Esophagus muscularis mucosa (tissue), 4 donors: ENCODE data around the gene ZNF670. TPM values are rescaled to one million over a fixed set of nuclear protein-coding genes. Genes with fewer than 3 reads are reported as not detected.

Experiments
- DNase-seq: peaks from one replicate; pipeline ENCODE4 v3.0.0-alpha.2; 2017; ENCODE audit errors: extremely low spot score
- H3K27ac ChIP-seq, 4 donors: fragments of 200-600 bp; sonication (generic); replicated peaks in 1 of 4; 1 replicate in 3 of 4; 2 replicates in 1 of 4; pipeline ENCODE4 v1.5.1; 2016 to 2019; ENCODE audit warnings: mild to moderate bottlenecking in 1 of 4
- H3K27me3 ChIP-seq, 4 donors: fragments of 200-600 bp; sonication (generic); one replicate each; pipeline versions ENCODE4 v1.5.1 to v1.6.0; 2016 to 2019
- H3K36me3 ChIP-seq, 4 donors: fragments of 200-600 bp; sonication (generic); one replicate each; pipeline ENCODE4 v1.5.1; 2016 to 2019
- H3K4me1 ChIP-seq, 4 donors: fragments of 200-600 bp; sonication (generic); one replicate each; pipeline ENCODE4 v1.5.1; 2016 to 2019
- H3K4me3 ChIP-seq, 4 donors: fragments of 200-600 bp; sonication (generic); 1 replicate in 2 of 4; 2 replicates in 2 of 4; pipeline ENCODE4 v1.5.1; 2016 to 2019; ENCODE audit warnings: mild to moderate bottlenecking in 4 of 4, moderate library complexity in 1 of 4
- H3K9me3 ChIP-seq, 4 donors: fragments of 200-600 bp; sonication (generic); 1 replicate in 3 of 4; 2 replicates in 1 of 4; pipeline ENCODE4 v1.5.1; 2016 to 2019
- EP300 ChIP-seq: sonication (generic); formaldehyde crosslinking; IDR thresholded peaks from one replicate; pipeline ENCODE4 v1.6.1; 2017; ENCODE audit warnings: antibody characterized with exemption
- POLR2A ChIP-seq: fragments of 450-650 bp; IDR thresholded peaks from one replicate; pipeline ENCODE4 v1.6.1; 2017; ENCODE audit warnings: antibody characterized with exemption, moderate library complexity, mild to moderate bottlenecking, low read depth
- POLR2AphosphoS5 ChIP-seq, 2 donors: sonication (generic); formaldehyde crosslinking; IDR thresholded peaks; one replicate each; pipeline ENCODE4 v1.6.1; 2017; ENCODE audit warnings: antibody characterized with exemption in 2 of 2
- WGBS: methylation state at CpG from one replicate; pipeline ENCODE4 v1.1.5; 2018; 5-methylcytosine and 5-hydroxymethylcytosine counted together
- intact Hi-C: fragments of 100-400 bp; cut with DNase I; formaldehyde crosslinking; loops from one replicate; pipeline ENCODE4 v1.15.1; 2023
- total RNA-seq, 4 donors: library from RNA; depleted of rRNA; stranded (reverse); fragments of >200 nt; gene quantifications; one replicate each; pipeline versions ENCODE4 v1.1.0 to v1.2.1, GENCODE V29; 2016
- TF ChIP-seq, protein P1 (sequence below), 3 experiments: fragments of 200-600 bp in 2 of 3; fragments of 450-650 bp in 1 of 3; sonication (generic) in 2 of 3; IDR thresholded peaks; one replicate each; pipeline ENCODE4 v1.5.1; 2017 to 2019; ENCODE audit warnings: antibody characterized with exemption in 3 of 3, mild to moderate bottlenecking in 2 of 3, moderate library complexity in 1 of 3

Gene ZNF670
- total RNA-seq, 4 donors from 2014 or later, result 2.1 to 4.0 (median 2.3) TPM

DNA sequence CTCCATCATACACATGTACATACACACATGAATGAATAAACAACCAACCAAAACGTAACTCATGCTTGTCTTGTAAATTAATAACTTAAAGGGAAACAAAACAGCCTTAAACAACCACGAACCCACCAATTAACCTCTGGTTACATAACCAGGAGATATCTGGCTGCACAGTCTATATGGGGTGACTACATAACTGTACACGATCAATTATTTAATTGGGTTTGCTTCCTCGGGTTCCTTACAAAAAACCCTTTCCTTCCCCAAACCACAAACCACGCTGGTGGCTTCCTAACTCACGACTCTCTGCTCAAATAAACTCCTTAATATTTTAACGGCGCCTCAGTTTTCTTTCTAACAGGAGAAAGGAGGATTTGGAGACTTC, 744 bp downstream of the ZNF670 start:
- Histone ChIP-seq H3K27ac (peak overlapping the region; percentile 78 to 83 (median 82)), H3K9me3 (no peaks in the 10 kb centered on the region), H3K27me3 (no peaks in the 10 kb centered on the region), H3K36me3 (no peaks in the 10 kb centered on the region), H3K4me3 (peak overlapping the region; percentile 74 to 92 (median 78)), H3K4me1 (peaks cover 14 to 28% (median 22%) of the 10 kb centered on the region in 4 donors)
- no peak for DNase-seq
- TF ChIP-seq POLR2A, result no peak
- TF ChIP-seq, protein P1, sequence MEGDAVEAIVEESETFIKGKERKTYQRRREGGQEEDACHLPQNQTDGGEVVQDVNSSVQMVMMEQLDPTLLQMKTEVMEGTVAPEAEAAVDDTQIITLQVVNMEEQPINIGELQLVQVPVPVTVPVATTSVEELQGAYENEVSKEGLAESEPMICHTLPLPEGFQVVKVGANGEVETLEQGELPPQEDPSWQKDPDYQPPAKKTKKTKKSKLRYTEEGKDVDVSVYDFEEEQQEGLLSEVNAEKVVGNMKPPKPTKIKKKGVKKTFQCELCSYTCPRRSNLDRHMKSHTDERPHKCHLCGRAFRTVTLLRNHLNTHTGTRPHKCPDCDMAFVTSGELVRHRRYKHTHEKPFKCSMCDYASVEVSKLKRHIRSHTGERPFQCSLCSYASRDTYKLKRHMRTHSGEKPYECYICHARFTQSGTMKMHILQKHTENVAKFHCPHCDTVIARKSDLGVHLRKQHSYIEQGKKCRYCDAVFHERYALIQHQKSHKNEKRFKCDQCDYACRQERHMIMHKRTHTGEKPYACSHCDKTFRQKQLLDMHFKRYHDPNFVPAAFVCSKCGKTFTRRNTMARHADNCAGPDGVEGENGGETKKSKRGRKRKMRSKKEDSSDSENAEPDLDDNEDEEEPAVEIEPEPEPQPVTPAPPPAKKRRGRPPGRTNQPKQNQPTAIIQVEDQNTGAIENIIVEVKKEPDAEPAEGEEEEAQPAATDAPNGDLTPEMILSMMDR (IDR thresholded peaks at IDR 0.05), result no peak
- no peak for TF ChIP-seq EP300
- no peak for TF ChIP-seq POLR2AphosphoS5 (IDR thresholded peaks at IDR 0.05)
- intact Hi-C loops, result loop anchor here (2.0 to 5.0 kb wide), 2 partner anchors 34 to 147 kb away; partner anchors contain the start of gene AHCTF1
- WGBS, result under 1% methylated on average over 8 of the region's 8 CpGs

DNA sequence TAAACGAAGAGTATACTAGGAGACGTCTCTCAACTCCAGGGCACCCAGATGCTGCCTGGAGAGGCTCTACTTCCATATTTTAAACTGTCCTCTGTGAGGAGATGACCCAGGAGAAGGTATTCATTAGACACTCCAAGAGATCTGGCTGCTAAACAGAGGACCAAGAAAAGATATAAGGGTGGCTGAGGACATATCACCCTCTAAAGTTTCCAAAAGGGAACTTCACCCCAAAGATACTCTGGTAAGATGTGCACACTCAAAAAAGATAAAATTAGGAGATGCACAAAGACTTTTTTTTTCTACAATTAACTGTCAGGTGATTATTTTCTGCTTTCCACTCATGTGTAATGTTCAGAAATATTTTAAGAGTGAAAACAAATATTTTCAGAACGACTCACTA, 1.4 kb downstream of the ZNF670 start:
- intact Hi-C loops, result loop anchor here (5.0 kb wide), 1 partner anchor 35 kb away; no protein-coding TSS in a partner anchor
- Histone ChIP-seq H3K27ac (no peak overlapping the region), H3K27me3 (no peaks in the 10 kb centered on the region), H3K36me3 (no peaks in the 10 kb centered on the region), H3K9me3 (no peaks in the 10 kb centered on the region), H3K4me1 (peaks cover 14 to 28% (median 22%) of the 10 kb centered on the region in 4 donors), H3K4me3 (peak overlapping the region in 1 of 4 donors; percentile 92)
- TF ChIP-seq EP300 (no peak), POLR2AphosphoS5 (IDR thresholded peaks at IDR 0.05) (no peak), POLR2A (no peak)
- TF ChIP-seq, protein P1 (IDR thresholded peaks at IDR 0.05), result no peak
- DNase-seq, result no peak
- WGBS, result 64% methylated on average over 3 of the region's 3 CpGs

DNA sequence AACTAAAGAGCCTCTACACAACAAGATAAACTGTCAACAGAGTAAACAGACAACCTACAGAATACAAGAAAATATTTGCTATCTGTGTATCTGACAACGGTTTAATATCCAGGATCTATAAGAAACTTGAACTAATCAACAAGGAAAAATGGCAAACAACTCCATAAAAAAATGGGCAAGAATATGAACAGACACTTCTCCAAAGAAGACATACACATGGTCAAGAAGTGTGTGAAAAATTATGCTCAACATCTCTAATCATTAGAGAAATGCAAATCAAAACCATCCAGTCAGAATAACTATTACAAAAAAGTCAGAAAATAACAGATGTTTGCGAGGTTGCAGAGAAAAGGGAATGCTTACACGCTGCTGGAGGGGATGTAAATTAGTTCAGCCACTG, 8.0 kb downstream of the ZNF670 start:
- TF ChIP-seq, protein P1 (IDR thresholded peaks at IDR 0.05), result no peak
- no peak for TF ChIP-seq POLR2A
- Histone ChIP-seq H3K27ac (no peak overlapping the region), H3K27me3 (no peaks in the 10 kb centered on the region), H3K9me3 (no peaks in the 10 kb centered on the region), H3K4me3 (no peak overlapping the region), H3K36me3 (no peaks in the 10 kb centered on the region), H3K4me1 (no peaks in the 10 kb centered on the region)
- no peak for DNase-seq
- intact Hi-C loops, result no loop called here
- WGBS, result 91% methylated on average over 3 of the region's 3 CpGs

DNA sequence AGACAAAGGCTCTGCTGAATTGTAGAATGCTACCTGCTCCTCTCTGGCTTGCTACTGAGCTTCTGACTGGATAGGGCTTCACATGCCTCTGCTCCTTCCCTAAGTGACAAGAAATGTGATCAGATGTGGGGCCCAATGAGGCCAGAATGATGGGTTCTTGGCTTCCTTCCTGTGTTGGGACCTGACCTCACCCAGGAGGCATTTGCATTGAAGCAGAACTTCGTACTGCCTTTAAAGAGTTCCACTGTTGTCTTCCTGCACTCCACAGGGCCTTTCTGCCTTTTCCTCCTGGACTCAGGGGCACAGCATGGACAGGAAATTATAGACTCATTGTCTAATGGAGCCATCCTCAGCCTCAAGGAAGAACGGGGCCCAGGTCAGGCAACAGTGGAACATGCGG, 14.3 kb downstream of the ZNF670 start:
- 83% methylated on average over 3 of the region's 3 CpGs for WGBS
- TF ChIP-seq, protein P1 (IDR thresholded peaks at IDR 0.05), result no peak
- TF ChIP-seq POLR2AphosphoS5 (IDR thresholded peaks at IDR 0.05) (no peak), POLR2A (no peak), EP300 (no peak)
- Histone ChIP-seq H3K4me1 (peaks cover 0 to 6% (median 0%) of the 10 kb centered on the region in 4 donors), H3K27me3 (no peaks in the 10 kb centered on the region), H3K4me3 (no peak overlapping the region), H3K36me3 (no peaks in the 10 kb centered on the region), H3K9me3 (no peaks in the 10 kb centered on the region), H3K27ac (no peak overlapping the region)
- no peak for DNase-seq
- intact Hi-C loops, result no loop called here

DNA sequence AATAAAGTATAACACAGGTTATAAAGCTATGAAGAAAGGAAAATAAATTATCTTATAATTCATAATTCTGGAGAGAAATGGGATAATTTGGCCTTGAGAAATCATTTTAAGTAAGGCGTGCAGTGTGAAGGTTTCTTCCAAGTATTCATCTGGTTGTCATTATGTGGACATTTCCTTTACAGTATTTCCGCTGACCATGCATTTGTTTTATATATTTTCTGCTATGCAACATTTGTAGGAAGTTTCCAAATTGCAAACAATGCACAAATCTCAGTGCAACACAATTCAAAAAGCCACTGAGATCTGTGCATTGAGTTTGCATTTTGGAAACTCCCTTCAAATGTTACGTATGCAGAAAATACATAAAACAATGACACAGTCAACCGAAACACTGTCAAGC, 17.8 kb downstream of the ZNF670 start:
- H3K36me3 ChIP-seq, result no peaks in the 10 kb centered on the region
- 86% methylated on average over 4 of the region's 4 CpGs for WGBS
- H3K9me3 ChIP-seq, result no peaks in the 10 kb centered on the region
- no peak for TF ChIP-seq EP300
- TF ChIP-seq, protein P1 (IDR thresholded peaks at IDR 0.05), result no peak
- no peak for TF ChIP-seq POLR2AphosphoS5 (IDR thresholded peaks at IDR 0.05)
- TF ChIP-seq POLR2A, result no peak
- peaks cover 0 to 6% (median 0%) of the 10 kb centered on the region in 4 donors for H3K4me1 ChIP-seq
- H3K27ac ChIP-seq, result no peak overlapping the region
- DNase-seq, result no peak
- no peaks in the 10 kb centered on the region for H3K27me3 ChIP-seq
- no peak overlapping the region for H3K4me3 ChIP-seq
- intact Hi-C loops, result no loop called here
